Liver (tissue), 9 donors: ENCODE measurements around the gene BHLHE40. TPM values are rescaled to one million over a fixed set of nuclear protein-coding genes. Genes with fewer than 3 reads are reported as not detected.

ENCODE experiments used
- DNase-seq: peaks from one replicate; pipeline ENCODE4 v3.0.0-alpha.2; 2017; ENCODE audit warnings: low spot score
- H3K27ac ChIP-seq, 2 donors: one replicate each; pipeline ENCODE4 v1.7.0; 2013; ENCODE audit warnings: inconsistent platforms in 2 of 2, low read length in 2 of 2, control low read depth in 1 of 2, low read depth in 1 of 2, mild to moderate bottlenecking in 1 of 2
- H3K27me3 ChIP-seq, 4 donors: one replicate each; pipeline versions ENCODE4 v1.6.1 to v1.7.0; 2013; ENCODE audit warnings: low read length in 3 of 4, inconsistent platforms in 1 of 4, mild to moderate bottlenecking in 1 of 4, moderate library complexity in 1 of 4; ENCODE audit not compliant: control insufficient read depth in 4 of 4, insufficient read depth in 4 of 4
- H3K36me3 ChIP-seq, 4 donors: one replicate each; pipeline versions ENCODE4 v1.6.1 to v1.7.0; 2013; ENCODE audit warnings: low read length in 3 of 4, mild to moderate bottlenecking in 3 of 4, low read depth in 1 of 4, moderate library complexity in 1 of 4; ENCODE audit not compliant: control insufficient read depth in 4 of 4, insufficient read depth in 3 of 4
- H3K4me1 ChIP-seq, 4 donors: one replicate each; pipeline versions ENCODE4 v1.6.1 to v1.7.0; 2013; ENCODE audit warnings: low read length in 3 of 4, mild to moderate bottlenecking in 3 of 4, moderate library complexity in 1 of 4; ENCODE audit not compliant: control insufficient read depth in 4 of 4, insufficient read depth in 4 of 4
- H3K4me3 ChIP-seq, 3 donors: one replicate each; pipeline versions ENCODE4 v1.6.1 to v1.7.0; 2013; ENCODE audit warnings: low read length in 3 of 3, control low read depth in 1 of 3, low read depth in 1 of 3, mild to moderate bottlenecking in 1 of 3
- H3K9ac ChIP-seq, 2 donors: one replicate each; pipeline ENCODE4 v1.7.0; 2013; ENCODE audit warnings: low read length in 2 of 2, mild to moderate bottlenecking in 2 of 2, moderate library complexity in 2 of 2, control low read depth in 1 of 2, low read depth in 1 of 2
- H3K9me3 ChIP-seq, 4 donors: one replicate each; pipeline versions ENCODE4 v1.6.1 to v1.7.0; 2013; ENCODE audit warnings: low read length in 3 of 4; ENCODE audit not compliant: control insufficient read depth in 4 of 4
- CTCF ChIP-seq: fragments of 150-350 bp; IDR thresholded peaks from 2 replicates; pipeline ENCODE4 v1.5.1; 2017; ENCODE audit warnings: improper control_type of control experiment, low read depth, low read length; ENCODE audit not compliant: missing input control
- EGR1 ChIP-seq, 2 donors: IDR thresholded peaks; 2 replicates each; pipeline ENCODE4 v1.6.1; 2016 to 2018; ENCODE audit warnings: antibody characterized with exemption in 2 of 2, low read depth in 2 of 2
- FOXA2 ChIP-seq: IDR thresholded peaks from 2 replicates; pipeline ENCODE4 v1.6.1; 2016; ENCODE audit warnings: antibody characterized with exemption
- GABPA ChIP-seq, 2 donors: IDR thresholded peaks in 1 of 2; conservative IDR thresholded peaks in 1 of 2; 2 replicates each; pipeline ENCODE4 v1.6.1; 2016; ENCODE audit warnings: antibody characterized with exemption in 2 of 2, mild to moderate bottlenecking in 1 of 2, moderate library complexity in 1 of 2
- HNF4A ChIP-seq, 2 donors: conservative IDR thresholded peaks; 2 replicates each; pipeline ENCODE4 v1.6.1; 2016; ENCODE audit warnings: antibody characterized with exemption in 2 of 2, mild to moderate bottlenecking in 2 of 2
- HNF4G ChIP-seq: IDR thresholded peaks from 2 replicates; pipeline ENCODE4 v1.6.1; 2016; ENCODE audit warnings: antibody characterized with exemption
- JUND ChIP-seq, 2 donors: IDR thresholded peaks; 2 replicates each; pipeline ENCODE4 v1.6.1; 2016; ENCODE audit warnings: antibody characterized with exemption in 2 of 2
- NR2F2 ChIP-seq: IDR thresholded peaks from 2 replicates; pipeline ENCODE4 v1.6.1; 2016; ENCODE audit warnings: antibody characterized with exemption
- RAD21 ChIP-seq, 2 donors: IDR thresholded peaks; 2 replicates each; pipeline ENCODE4 v1.6.1; 2016; ENCODE audit warnings: antibody characterized with exemption in 2 of 2, mild to moderate bottlenecking in 2 of 2
- SP1 ChIP-seq: IDR thresholded peaks from 2 replicates; pipeline ENCODE4 v1.6.1; 2018; ENCODE audit warnings: antibody characterized with exemption, mild to moderate bottlenecking
- TAF1 ChIP-seq: conservative IDR thresholded peaks from 2 replicates; pipeline ENCODE4 v1.6.1; 2016; ENCODE audit warnings: antibody characterized with exemption, mild to moderate bottlenecking
- ZBTB33 ChIP-seq: IDR thresholded peaks from 2 replicates; pipeline ENCODE4 v1.6.1; 2016; ENCODE audit warnings: antibody characterized with exemption
- WGBS: extraction: QIAGEN DNeasy Blood & Tissue Kit; methylation state at CpG from one replicate; pipeline ENCODE4 v1.1.7; 2013; 5-methylcytosine and 5-hydroxymethylcytosine counted together
- polyA plus RNA-seq, 2 donors: library from polyadenylated mRNA; stranded (reverse) in 1 of 2; unstranded in 1 of 2; fragments of 200-250 nt in 1 of 2; fragments of >200 nt in 1 of 2; fragmentation: Nextera tagmentation in 1 of 2; extraction: Ambion mirVana in 1 of 2; gene quantifications; one replicate each; pipeline versions ENCODE4 v1.2.1 to v1.2.3, GENCODE V29; 2013 to 2015
- total RNA-seq, 2 donors: library from RNA; depleted of rRNA; stranded (reverse); fragments of >200 nt; gene quantifications; one replicate each; pipeline ENCODE4 v1.2.3, GENCODE V29; 2014
- TF ChIP-seq, protein P1 (sequence below): IDR thresholded peaks from 2 replicates; pipeline ENCODE4 v1.6.1; 2016; ENCODE audit warnings: antibody characterized with exemption
- donor health status: healthy.
- donor health status: healthy.
- donor health status: healthy.
- donor health status: healthy.
- donor health status: healthy.

The BHLHE40 gene
- total and polyA plus RNA-seq, 4 donors: 8.2 to 28.4 (median 18.0) TPM

- 90% methylated on average over 4 of the region's 4 CpGs for WGBS
- H3K4me3 ChIP-seq: no peak overlapping the region
- TF ChIP-seq FOXA2 (no peak), TAF1 (no peak)
- no peaks in the 10 kb centered on the region for H3K4me1 ChIP-seq
- no peak for DNase-seq
- H3K27ac ChIP-seq: no peak overlapping the region
- H3K9me3 ChIP-seq: no peaks in the 10 kb centered on the region
- no peaks in the 10 kb centered on the region for H3K27me3 ChIP-seq
- no peak overlapping the region for H3K9ac ChIP-seq
- no peaks in the 10 kb centered on the region for H3K36me3 ChIP-seq
Observed at GRCh38 chr3:4993276-4994143, 14.3 kb downstream of the BHLHE40 start.

GRCh38 chr3:4994144-4994730 is 15.0 kb downstream of the BHLHE40 start:
- Histone ChIP-seq H3K27me3 (no peaks in the 10 kb centered on the region), H3K4me1 (no peaks in the 10 kb centered on the region), H3K4me3 (no peak overlapping the region), H3K27ac (no peak overlapping the region), H3K9me3 (no peaks in the 10 kb centered on the region), H3K9ac (no peak overlapping the region), H3K36me3 (no peaks in the 10 kb centered on the region)
- no peak for DNase-seq
- TF ChIP-seq JUND (IDR thresholded peaks at IDR 0.05) (no peak), NR2F2 (no peak), HNF4G (no peak), SP1 (no peak), GABPA (IDR thresholded peaks at IDR 0.05 in 1 of 2, conservative IDR thresholded peaks at IDR 0.05 in 1 of 2) (no peak), RAD21 (IDR thresholded peaks at IDR 0.05) (no peak)

DNA sequence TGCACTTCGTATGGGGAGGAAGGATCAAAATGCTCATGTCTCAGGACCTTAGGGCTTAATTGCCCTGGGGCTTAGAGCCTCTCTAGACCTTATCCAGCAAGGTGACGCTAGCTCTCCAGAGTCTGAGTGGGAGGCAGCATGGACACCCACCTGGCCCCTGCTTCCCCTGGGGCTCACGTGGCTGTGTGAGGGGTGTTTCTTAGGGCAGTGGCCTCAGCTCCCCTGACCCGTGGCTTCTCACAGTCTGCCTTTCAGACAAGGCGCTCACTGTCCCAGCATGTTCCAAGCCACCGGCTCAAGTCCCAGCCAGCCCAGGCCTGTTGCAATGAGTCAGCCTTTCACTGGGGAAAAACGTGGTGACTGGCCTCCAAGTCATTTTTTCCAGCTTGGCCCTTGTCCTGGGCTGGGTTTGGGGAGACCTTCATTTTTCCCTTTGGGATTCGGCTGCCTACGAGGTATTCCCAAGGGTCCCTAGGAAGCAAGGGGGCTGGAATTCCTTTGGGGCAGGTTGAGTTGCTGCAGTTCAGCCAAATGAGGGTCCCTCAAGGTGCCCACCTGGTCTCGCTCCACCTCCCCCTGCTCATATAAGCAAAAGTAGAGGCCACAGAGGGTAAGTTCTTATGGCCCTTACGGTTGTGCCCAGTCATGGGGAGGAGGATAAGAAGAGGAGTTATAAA is 15.7 kb downstream of the BHLHE40 start:
- Histone ChIP-seq H3K27ac (no peak overlapping the region), H3K4me3 (no peak overlapping the region), H3K9me3 (no peaks in the 10 kb centered on the region), H3K27me3 (no peaks in the 10 kb centered on the region), H3K36me3 (no peaks in the 10 kb centered on the region), H3K9ac (no peak overlapping the region), H3K4me1 (no peaks in the 10 kb centered on the region)
- 88% methylated on average over 11 of the region's 11 CpGs for WGBS
- TF ChIP-seq, protein P1, sequence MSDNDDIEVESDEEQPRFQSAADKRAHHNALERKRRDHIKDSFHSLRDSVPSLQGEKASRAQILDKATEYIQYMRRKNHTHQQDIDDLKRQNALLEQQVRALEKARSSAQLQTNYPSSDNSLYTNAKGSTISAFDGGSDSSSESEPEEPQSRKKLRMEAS: no peak
- TF ChIP-seq HNF4A (conservative IDR thresholded peaks at IDR 0.05) (no peak), EGR1 (IDR thresholded peaks at IDR 0.05; ENCODE audit: low read depth in 2 of 2) (no peak), JUND (IDR thresholded peaks at IDR 0.05) (peak in 1 of 2 donors; percentile 38), NR2F2 (no peak), ZBTB33 (no peak), CTCF (no peak)
- DNase-seq: no peak
